MM.1S (cell line): ENCODE measurements around the gene KCNMA1.

ENCODE experiments used
- DNase-seq: peaks from one replicate; pipeline ENCODE4 v3.0.0-alpha.2; 2015
- H2AFZ ChIP-seq: fragments of 300-600 bp; sonication (generic); 2 replicates; pipeline ENCODE4 v1.6.0; 2016; ENCODE audit warnings: antibody characterized with exemption, low read length
- H3F3A ChIP-seq: fragments of 300-600 bp; sonication (generic); 2 replicates; pipeline ENCODE4 v1.6.1; 2016; ENCODE audit warnings: mild to moderate bottlenecking, antibody characterized with exemption, low read length, moderate library complexity, mixed read lengths; ENCODE audit not compliant: insufficient read depth
- H3K27ac ChIP-seq: fragments of 300-600 bp; sonication (generic); 2 replicates; pipeline ENCODE4 v1.5.1; 2016; ENCODE audit warnings: mild to moderate bottlenecking, low read length
- H3K27me3 ChIP-seq: fragments of 300-600 bp; sonication (generic); replicated peaks from 2 replicates; pipeline ENCODE4 v1.6.0; 2016; ENCODE audit warnings: low read length; ENCODE audit not compliant: insufficient read depth
- H3K36me3 ChIP-seq: fragments of 300-600 bp; sonication (generic); replicated peaks from 2 replicates; pipeline ENCODE4 v1.6.1; 2016; ENCODE audit warnings: mild to moderate bottlenecking, low read length, mixed read lengths; ENCODE audit not compliant: insufficient read depth
- H3K4me1 ChIP-seq: fragments of 300-600 bp; sonication (generic); 2 replicates; pipeline ENCODE4 v1.6.1; 2016; ENCODE audit warnings: low read length, mixed read lengths
- H3K4me2 ChIP-seq: fragments of 300-600 bp; sonication (generic); 2 replicates; pipeline ENCODE4 v1.6.0; 2016; ENCODE audit warnings: low read depth, low read length
- H3K4me3 ChIP-seq: fragments of 300-600 bp; sonication (generic); 2 replicates; pipeline ENCODE4 v1.5.1; 2016; ENCODE audit warnings: low read length, mixed read lengths
- H3K79me2 ChIP-seq: fragments of 300-600 bp; sonication (generic); 2 replicates; pipeline ENCODE4 v1.6.1; 2016; ENCODE audit warnings: mixed run types, low read length, mixed read lengths
- H3K9ac ChIP-seq: fragments of 300-600 bp; sonication (generic); 2 replicates; pipeline ENCODE4 v1.6.1; 2016; ENCODE audit warnings: low read length, mixed read lengths
- H3K9me2 ChIP-seq: fragments of 300-600 bp; sonication (generic); replicated peaks from 2 replicates; pipeline ENCODE4 v1.6.1; 2016; ENCODE audit warnings: mild to moderate bottlenecking, low read length, mixed read lengths; ENCODE audit not compliant: insufficient read depth
- H3K9me3 ChIP-seq: fragments of 300-600 bp; sonication (generic); replicated peaks from 2 replicates; pipeline ENCODE4 v1.6.1; 2016; ENCODE audit warnings: mild to moderate bottlenecking, low read length, mixed read lengths; ENCODE audit not compliant: insufficient read depth
- H4K20me1 ChIP-seq: fragments of 300-600 bp; sonication (generic); 2 replicates; pipeline ENCODE4 v1.6.1; 2016; ENCODE audit warnings: mild to moderate bottlenecking, low read length, moderate library complexity, mixed read lengths; ENCODE audit not compliant: insufficient read depth
- CTCF ChIP-seq: fragments of 300-600 bp; sonication (generic); IDR thresholded peaks from 2 replicates; pipeline ENCODE4 v1.5.1; 2016; ENCODE audit warnings: antibody characterized with exemption, low read length, mixed read lengths
- EZH2 ChIP-seq: fragments of 300-600 bp; sonication (generic); optimal IDR thresholded peaks from 2 replicates; pipeline ENCODE3; 2017; ENCODE audit warnings: low read depth, mild to moderate bottlenecking, antibody characterized with exemption, low read length, mixed read lengths
- EZH2phosphoT487 ChIP-seq: fragments of 300-600 bp; sonication (generic); IDR thresholded peaks from 2 replicates; pipeline ENCODE4 v1.6.1; 2018; ENCODE audit warnings: antibody characterized with exemption, low read length

KCNMA1 gene

DNA sequence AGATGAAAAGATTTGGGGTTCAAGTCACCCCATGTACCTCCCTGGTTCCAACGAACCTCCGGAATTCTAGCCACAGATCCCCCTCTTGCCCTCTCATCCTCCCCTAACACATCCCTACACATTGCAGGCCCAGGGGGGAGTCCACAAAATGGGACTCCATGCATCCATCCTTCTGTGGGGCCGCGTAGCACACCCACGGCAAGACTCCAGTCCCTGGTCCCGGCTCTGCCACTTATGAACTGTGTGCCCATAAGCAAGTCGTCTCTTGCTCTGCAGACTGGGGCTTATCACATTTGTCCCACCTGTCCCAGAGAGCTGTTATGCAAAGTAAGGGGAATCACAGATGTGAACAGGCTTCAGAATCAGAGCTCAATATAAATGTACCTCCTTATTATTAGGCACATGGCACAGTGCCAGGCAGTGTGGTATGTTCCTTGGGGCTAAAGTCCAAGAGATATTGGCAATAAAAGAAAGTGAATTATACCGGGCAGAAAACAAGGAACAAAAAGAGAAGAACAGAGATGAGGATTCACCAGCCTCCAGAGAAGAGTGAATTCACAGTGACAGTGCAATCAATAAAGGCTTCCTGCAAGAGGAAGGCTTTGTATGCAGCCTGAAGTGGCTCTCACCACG is 73.9 kb downstream of the KCNMA1 start:
- Histone ChIP-seq H3K27me3 (no peaks in the 10 kb centered on the region), H3K9ac (no peak overlapping the region)

DNA sequence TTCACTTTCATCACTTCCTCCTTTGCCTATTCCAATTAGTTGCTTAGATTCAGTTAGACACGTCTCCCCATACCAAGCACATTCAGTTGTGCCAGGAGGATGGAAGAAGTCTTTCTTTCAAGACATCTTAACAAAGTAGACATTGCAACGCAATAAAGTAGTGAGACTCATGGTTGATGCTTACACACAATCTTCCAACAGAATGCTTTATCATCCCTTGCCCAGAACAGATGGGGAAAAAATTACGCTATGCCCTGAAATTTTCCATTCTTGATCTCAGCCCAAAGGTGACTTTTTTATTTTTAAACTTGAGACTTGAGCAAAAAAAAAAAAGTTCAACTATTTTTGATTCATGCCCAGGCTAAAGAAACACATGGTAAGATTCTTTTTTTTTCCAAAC is 74.9 kb downstream of the KCNMA1 start:
- H3K4me1 ChIP-seq: no peaks in the 10 kb centered on the region
- H3K9me3 ChIP-seq: no peaks in the 10 kb centered on the region
- DNase-seq: no peak
- no peaks in the 10 kb centered on the region for H3F3A ChIP-seq
- H3K4me2 ChIP-seq: no peak overlapping the region
- H3K36me3 ChIP-seq: no peaks in the 10 kb centered on the region
- no peak overlapping the region for H3K27ac ChIP-seq
- no peaks in the 10 kb centered on the region for H3K79me2 ChIP-seq
- H2AFZ ChIP-seq: no peak overlapping the region
- TF ChIP-seq EZH2phosphoT487 (no peak), CTCF (no peak), EZH2 (no peak)
- no peaks in the 10 kb centered on the region for H3K27me3 ChIP-seq
- no peak overlapping the region for H3K9ac ChIP-seq
- H3K9me2 ChIP-seq: no peaks in the 10 kb centered on the region
- no peak overlapping the region for H3K4me3 ChIP-seq
- H4K20me1 ChIP-seq: no peaks in the 10 kb centered on the region

More for the DNA sequence above, 73.9 kb downstream of the KCNMA1 start:
- TF ChIP-seq CTCF (no peak), EZH2phosphoT487 (no peak), EZH2 (no peak)
- no peak overlapping the region for H2AFZ ChIP-seq
- H3K4me1 ChIP-seq: no peaks in the 10 kb centered on the region
- no peaks in the 10 kb centered on the region for H3K9me2 ChIP-seq
- H3K4me3 ChIP-seq: no peak overlapping the region
- H3K79me2 ChIP-seq: no peaks in the 10 kb centered on the region
- no peaks in the 10 kb centered on the region for H4K20me1 ChIP-seq
- no peaks in the 10 kb centered on the region for H3K36me3 ChIP-seq
- DNase-seq: no peak
- no peaks in the 10 kb centered on the region for H3K9me3 ChIP-seq
- H3F3A ChIP-seq: no peaks in the 10 kb centered on the region
- no peak overlapping the region for H3K27ac ChIP-seq
- H3K4me2 ChIP-seq: no peak overlapping the region

- DNase-seq: no peak
- no peaks in the 10 kb centered on the region for H3K79me2 ChIP-seq
- no peak overlapping the region for H3K4me3 ChIP-seq
- H3K9me3 ChIP-seq: no peaks in the 10 kb centered on the region
- no peaks in the 10 kb centered on the region for H3K9me2 ChIP-seq
- no peak overlapping the region for H3K9ac ChIP-seq
- H3K4me1 ChIP-seq: no peaks in the 10 kb centered on the region
- no peak overlapping the region for H3K4me2 ChIP-seq
- no peaks in the 10 kb centered on the region for H3K27me3 ChIP-seq
- no peak overlapping the region for H2AFZ ChIP-seq
- H3K27ac ChIP-seq: no peak overlapping the region
- no peaks in the 10 kb centered on the region for H4K20me1 ChIP-seq
- H3F3A ChIP-seq: no peaks in the 10 kb centered on the region
- no peaks in the 10 kb centered on the region for H3K36me3 ChIP-seq
- TF ChIP-seq EZH2 (no peak), EZH2phosphoT487 (no peak), CTCF (no peak)
Measured at GRCh38 chr10:77561991-77562390, 75.6 kb downstream of the KCNMA1 start.
